HCT116 (cell line): Measurements from ENCODE around the gene NANOG.

Source experiments
- ATF3 ChIP-seq: IDR thresholded peaks from 2 replicates; pipeline ENCODE4 v1.6.1; 2012
- CEBPB ChIP-seq: IDR thresholded peaks from 2 replicates; pipeline ENCODE4 v1.6.1; 2012; ENCODE audit warnings: low read depth
- CTCF ChIP-seq, 3 experiments: fragments of 200-600 bp in 1 of 3; sonication (generic) in 1 of 3; IDR thresholded peaks in 2 of 3; conservative IDR thresholded peaks in 1 of 3; 2 replicates each; pipeline ENCODE4 v1.5.1; 2012 to 2017; ENCODE audit warnings: low read depth in 2 of 3, low read length in 2 of 3, antibody characterized with exemption in 1 of 3, borderline replicate concordance in 1 of 3, control low read depth in 1 of 3, mild to moderate bottlenecking in 1 of 3, mixed read lengths in 1 of 3, mixed run types in 1 of 3, moderate library complexity in 1 of 3; ENCODE audit not compliant: insufficient read depth in 1 of 3
- EZH2 ChIP-seq: fragments of 200-600 bp; sonication (generic); IDR thresholded peaks from 2 replicates; pipeline ENCODE4 v1.6.1; 2017; ENCODE audit warnings: antibody characterized with exemption, mixed run types
- POLR2AphosphoS5 ChIP-seq: IDR thresholded peaks from 2 replicates; pipeline ENCODE4 v1.6.1; 2011; ENCODE audit warnings: mild to moderate bottlenecking, low read depth, low read length, moderate library complexity
- SP1 ChIP-seq: IDR thresholded peaks from 2 replicates; pipeline ENCODE4 v1.6.1; 2012; ENCODE audit warnings: low read depth
- ZNF274 ChIP-seq: fragments of 200-500 bp; sonication (Bioruptor generic); IDR thresholded peaks from 2 replicates; pipeline ENCODE4 v1.6.1; 2014; ENCODE audit warnings: mild to moderate bottlenecking, low read depth, low read length, inconsistent platforms

- TF ChIP-seq ZNF274 (no peak), CEBPB (no peak), POLR2AphosphoS5 (no peak), ATF3 (no peak), CTCF (IDR thresholded peaks at IDR 0.05 in 2 of 3, conservative IDR thresholded peaks at IDR 0.05 in 1 of 3; ENCODE audit: borderline replicate concordance in 1 of 3, insufficient read depth in 1 of 3, low read depth in 2 of 3, low read length in 2 of 3) (no peak), SP1 (no peak), EZH2 (no peak)
These were observed 1.5 kb upstream of the NANOG start for GRCh38 chr12:7787574-7788293.
